Glutamatergic neuron (in vitro differentiated cells): ENCODE results near the gene CTNND1. TPM values are rescaled to one million over a fixed set of nuclear protein-coding genes. Genes with fewer than 3 reads are reported as not detected.

ENCODE experiments used
- DNase-seq: peaks from one replicate; pipeline ENCODE4 v3.0.0; 2022
- H3K27ac Mint-ChIP-seq: one replicate; pipeline ENCODE4 v1.8.0; 2020; ENCODE audit warnings: mild to moderate bottlenecking, mixed read lengths, inconsistent platforms; ENCODE audit not compliant: unreplicated experiment
- H3K27me3 Mint-ChIP-seq: one replicate; pipeline ENCODE4 v1.8.0; 2020; ENCODE audit warnings: mild to moderate bottlenecking, moderate library complexity, mixed read lengths, inconsistent platforms; ENCODE audit not compliant: unreplicated experiment
- H3K36me3 Mint-ChIP-seq: one replicate; pipeline ENCODE4 v1.8.0; 2020; ENCODE audit warnings: mild to moderate bottlenecking, mixed read lengths, inconsistent platforms; ENCODE audit not compliant: unreplicated experiment
- H3K4me1 Mint-ChIP-seq: one replicate; pipeline ENCODE4 v1.8.0; 2020; ENCODE audit warnings: mild to moderate bottlenecking, low read depth, mixed read lengths, inconsistent platforms; ENCODE audit not compliant: unreplicated experiment
- H3K4me3 Mint-ChIP-seq: one replicate; pipeline ENCODE4 v1.8.0; 2020; ENCODE audit warnings: mild to moderate bottlenecking, mixed read lengths, inconsistent platforms; ENCODE audit not compliant: unreplicated experiment
- H3K9me3 Mint-ChIP-seq: one replicate; pipeline ENCODE4 v1.8.0; 2020; ENCODE audit warnings: mild to moderate bottlenecking, moderate library complexity, mixed read lengths, inconsistent platforms; ENCODE audit not compliant: unreplicated experiment
- total RNA-seq: library from RNA; stranded (reverse); fragmentation: NEBNext Ultra II Directional; extraction: Animal tissue kit (Norgen Biotek cat#: 25700); gene quantifications from one replicate; pipeline ENCODE4 v1.2.1, GENCODE V29; 2021; ENCODE audit not compliant: unreplicated experiment
- TF ChIP-seq, protein P1 (sequence below): fragments of 200-600 bp; sonication (generic); IDR thresholded peaks from one replicate; pipeline ENCODE4 v1.5.0; 2021; ENCODE audit not compliant: partially characterized antibody, unreplicated experiment

The CTNND1 gene
- total RNA-seq, 1 donor from 2014 or later: 344 TPM

DNA sequence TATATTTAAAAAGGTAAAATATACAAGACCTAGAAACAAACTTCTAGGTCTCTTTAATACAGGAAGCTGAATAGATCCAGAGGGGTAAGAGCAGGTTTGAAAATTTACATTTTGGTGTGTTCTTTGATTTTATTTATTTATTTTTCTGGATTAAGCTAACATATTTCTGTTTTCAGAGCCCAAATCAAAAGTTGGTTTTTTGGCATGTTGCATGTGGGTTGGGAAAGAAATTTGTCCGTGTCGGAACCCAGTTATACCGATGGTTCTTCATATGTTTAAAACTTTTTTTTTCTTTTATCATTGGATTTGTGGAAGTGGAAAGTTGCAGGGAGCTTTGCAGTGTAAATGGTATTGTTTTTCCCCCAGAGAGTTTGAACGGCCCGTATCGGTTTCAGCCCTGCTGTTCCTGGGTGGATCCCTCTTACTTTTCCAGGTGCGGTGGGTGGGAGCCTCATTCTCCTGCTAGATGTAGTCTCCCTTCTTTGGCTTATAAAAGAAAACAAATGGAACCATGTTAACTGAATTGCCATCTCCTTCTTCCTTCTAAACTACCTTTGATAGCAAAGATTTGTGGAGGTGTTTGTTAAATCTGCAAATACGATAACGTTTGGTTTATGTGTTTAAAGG, 746 bp downstream of the CTNND1 start:
- Mint-ChIP-seq H3K27me3 (peaks cover 6% of the 10 kb centered on the region), H3K9me3 (peaks cover 15% of the 10 kb centered on the region), H3K4me3 (peak overlapping the region; percentile 96), H3K27ac (peak overlapping the region; percentile 99), H3K4me1 (peaks cover 11% of the 10 kb centered on the region), H3K36me3 (no peaks in the 10 kb centered on the region)
- peak; percentile 26 for DNase-seq
- TF ChIP-seq, protein P1, sequence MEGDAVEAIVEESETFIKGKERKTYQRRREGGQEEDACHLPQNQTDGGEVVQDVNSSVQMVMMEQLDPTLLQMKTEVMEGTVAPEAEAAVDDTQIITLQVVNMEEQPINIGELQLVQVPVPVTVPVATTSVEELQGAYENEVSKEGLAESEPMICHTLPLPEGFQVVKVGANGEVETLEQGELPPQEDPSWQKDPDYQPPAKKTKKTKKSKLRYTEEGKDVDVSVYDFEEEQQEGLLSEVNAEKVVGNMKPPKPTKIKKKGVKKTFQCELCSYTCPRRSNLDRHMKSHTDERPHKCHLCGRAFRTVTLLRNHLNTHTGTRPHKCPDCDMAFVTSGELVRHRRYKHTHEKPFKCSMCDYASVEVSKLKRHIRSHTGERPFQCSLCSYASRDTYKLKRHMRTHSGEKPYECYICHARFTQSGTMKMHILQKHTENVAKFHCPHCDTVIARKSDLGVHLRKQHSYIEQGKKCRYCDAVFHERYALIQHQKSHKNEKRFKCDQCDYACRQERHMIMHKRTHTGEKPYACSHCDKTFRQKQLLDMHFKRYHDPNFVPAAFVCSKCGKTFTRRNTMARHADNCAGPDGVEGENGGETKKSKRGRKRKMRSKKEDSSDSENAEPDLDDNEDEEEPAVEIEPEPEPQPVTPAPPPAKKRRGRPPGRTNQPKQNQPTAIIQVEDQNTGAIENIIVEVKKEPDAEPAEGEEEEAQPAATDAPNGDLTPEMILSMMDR: no peak

DNA sequence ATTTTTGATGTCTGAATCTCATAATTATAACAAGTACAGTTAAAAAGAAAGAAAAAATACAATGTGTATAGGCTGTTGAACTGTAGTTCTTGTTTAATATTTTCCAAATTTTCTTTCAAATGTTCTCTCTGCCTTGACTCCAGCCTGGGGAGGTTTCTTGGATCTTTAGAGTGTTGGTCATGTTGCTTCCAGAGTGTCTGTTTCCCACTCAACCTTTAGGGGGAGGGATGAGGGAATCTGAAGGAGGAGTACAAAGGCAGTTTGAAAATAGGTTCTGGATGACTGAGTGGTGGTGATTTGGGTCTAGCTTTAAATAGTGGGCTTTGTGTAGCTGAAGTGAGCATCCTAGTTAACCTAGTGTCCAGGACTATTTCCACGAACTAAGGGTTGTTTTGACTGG, 2.0 kb downstream of the CTNND1 start:
- Mint-ChIP-seq H3K4me3 (peak overlapping the region; percentile 96), H3K4me1 (peaks cover 13% of the 10 kb centered on the region), H3K9me3 (peaks cover 14% of the 10 kb centered on the region), H3K27ac (peak overlapping the region; percentile 99), H3K27me3 (peaks cover 3% of the 10 kb centered on the region), H3K36me3 (no peaks in the 10 kb centered on the region)
- no peak for DNase-seq
- TF ChIP-seq, protein P1: peak; percentile 38

DNA sequence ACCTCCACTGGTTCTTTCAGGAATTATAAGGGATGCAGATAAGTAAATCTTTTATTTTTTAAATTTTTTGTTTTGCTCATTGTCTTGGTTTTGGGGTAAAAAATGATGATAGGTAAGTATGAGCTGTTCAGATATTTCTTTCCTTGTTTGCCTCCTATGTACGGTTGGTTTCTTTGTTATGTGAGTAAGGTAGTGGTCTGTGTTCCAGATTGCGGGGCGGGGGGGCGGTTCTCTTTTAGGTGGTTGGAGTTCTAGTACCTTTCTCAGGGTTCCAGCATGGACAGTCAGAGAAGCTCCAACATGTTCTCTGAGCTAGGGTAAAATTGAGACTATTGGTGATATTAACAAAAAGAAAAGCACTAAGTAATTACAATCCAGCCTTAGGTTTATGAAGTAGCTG, 2.4 kb downstream of the CTNND1 start:
- H3K9me3 Mint-ChIP-seq: peaks cover 14% of the 10 kb centered on the region
- DNase-seq: peak; percentile 39
- peak overlapping the region; percentile 99 for H3K27ac Mint-ChIP-seq
- H3K4me1 Mint-ChIP-seq: peaks cover 13% of the 10 kb centered on the region
- no peaks in the 10 kb centered on the region for H3K36me3 Mint-ChIP-seq
- H3K4me3 Mint-ChIP-seq: peak overlapping the region; percentile 96
- TF ChIP-seq, protein P1: no peak
- peaks cover 3% of the 10 kb centered on the region for H3K27me3 Mint-ChIP-seq

DNA sequence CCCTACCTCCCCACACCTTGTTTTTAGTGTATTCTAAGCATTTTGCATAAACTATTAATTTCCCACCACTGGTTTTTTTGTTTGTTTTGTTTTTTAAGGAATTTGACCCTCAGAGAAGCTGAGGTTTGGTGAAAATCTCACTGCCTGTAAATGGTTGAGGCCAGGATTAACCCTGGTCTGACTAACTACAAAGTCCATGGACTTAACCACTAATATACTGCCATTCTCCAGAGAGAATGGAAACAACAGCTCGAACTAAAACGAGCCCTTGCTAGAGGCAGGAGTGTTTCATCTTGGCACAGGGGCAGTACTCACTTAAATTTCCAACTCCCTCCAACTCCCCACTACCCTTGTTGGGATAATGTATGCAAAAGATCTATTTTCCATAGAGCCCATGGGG, 3.0 kb downstream of the CTNND1 start:
- DNase-seq: no peak
- TF ChIP-seq, protein P1: no peak
- Mint-ChIP-seq H3K4me3 (peak overlapping the region; percentile 96), H3K4me1 (peaks cover 16% of the 10 kb centered on the region), H3K36me3 (no peaks in the 10 kb centered on the region), H3K27ac (peak overlapping the region; percentile 99), H3K9me3 (peaks cover 15% of the 10 kb centered on the region), H3K27me3 (peaks cover 3% of the 10 kb centered on the region)

DNA sequence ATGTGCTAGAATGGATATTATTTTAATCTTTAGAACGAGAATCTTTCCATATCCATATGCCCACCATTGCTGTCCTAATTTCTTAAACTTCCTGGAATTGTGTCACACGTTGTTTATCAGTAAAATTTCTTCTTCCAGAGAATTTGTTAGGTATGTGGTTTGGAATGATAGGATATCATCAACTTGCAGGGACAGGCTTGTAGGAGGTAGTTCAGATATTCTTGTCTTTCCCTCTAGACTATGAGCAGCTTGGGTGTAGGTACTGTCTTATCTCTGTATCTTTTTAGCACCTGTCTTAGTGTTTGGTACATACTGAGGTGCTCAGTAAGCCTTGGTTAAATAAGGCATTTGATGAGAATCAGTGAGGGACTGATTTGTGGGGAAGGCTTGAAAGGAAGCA, 3.4 kb downstream of the CTNND1 start:
- peak overlapping the region; percentile 99 for H3K27ac Mint-ChIP-seq
- TF ChIP-seq, protein P1: no peak
- peaks cover 19% of the 10 kb centered on the region for H3K4me1 Mint-ChIP-seq
- H3K4me3 Mint-ChIP-seq: peak overlapping the region; percentile 96
- H3K27me3 Mint-ChIP-seq: peaks cover 5% of the 10 kb centered on the region
- DNase-seq: no peak
- peaks cover 18% of the 10 kb centered on the region for H3K9me3 Mint-ChIP-seq
- H3K36me3 Mint-ChIP-seq: no peaks in the 10 kb centered on the region
